GM12878 (cell line): ENCODE results near the gene KHDRBS2. TPM values are rescaled to one million over a fixed set of nuclear protein-coding genes. Genes with fewer than 3 reads are reported as not detected.

Experiments used
- ATAC-seq: fragments of 200-7000 bp; cut with Tn5 transposase; 3 replicates; pipeline ENCODE4 v1.9.1; 2020; ENCODE audit warnings: mild to moderate bottlenecking, moderate library complexity
- BruUV-seq: library from RNA; stranded (reverse); fragments of 400-500 nt; replicated peaks from 2 replicates; lab custom pipeline; 2021; lab: Mats Ljungman, UMichigan
- CTCF ChIA-PET: fragments of 300-600 bp; sonication (Branson Sonifier 250); formaldehyde crosslinking; extraction: SDS; loops from one replicate; lab custom pipeline; 2021; ENCODE audit warnings: inconsistent platforms; lab: Yijun Ruan, JAX
- POLR2A ChIA-PET: fragments of 350-600 bp; formaldehyde crosslinking; extraction: SDS; loops from one replicate; lab custom pipeline; 2021; ENCODE audit warnings: inconsistent platforms; lab: Charles Lee
- RAD21 ChIA-PET: fragments of 300-600 bp; sonication (Branson Sonifier 250); formaldehyde crosslinking; loops from one replicate; lab custom pipeline; 2023; ENCODE audit warnings: antibody characterized with exemption; ENCODE audit not compliant: unreplicated experiment; lab: Charles Lee
- SMC1A ChIA-PET: fragments of 300-600 bp; sonication (Branson Sonifier 250); formaldehyde crosslinking; loops from one replicate; lab custom pipeline; 2023; ENCODE audit not compliant: unreplicated experiment, uncharacterized antibody; lab: Charles Lee
- DNase-seq: peaks from one replicate; pipeline ENCODE4 v3.0.0-alpha.2; 2011; ENCODE audit warnings: low read depth, low spot score
- FAIRE-seq: peaks from 3 replicates; lab custom pipeline; 2011; peaks lifted over from hg19 to GRCh38; lab: Jason Lieb, UNC
- H2AFZ ChIP-seq: 2 replicates; pipeline ENCODE4 v1.6.0; 2011; ENCODE audit warnings: low read depth, low read length, control low read depth; ENCODE audit not compliant: control insufficient read depth
- H3K27ac ChIP-seq: 2 replicates; pipeline ENCODE4 v1.5.1; 2011; ENCODE audit warnings: control low read depth; ENCODE audit not compliant: control insufficient read depth, insufficient read depth
- H3K27me3 ChIP-seq, 2 experiments: replicated peaks in 1 of 2; 2 replicates each; pipeline versions ENCODE4 v1.6.0 to v1.6.1; 2011; ENCODE audit warnings: low read length in 1 of 2; ENCODE audit not compliant: control insufficient read depth in 2 of 2, insufficient read depth in 2 of 2
- H3K36me3 ChIP-seq, 2 experiments: 2 replicates each; pipeline ENCODE4 v1.5.1; 2011; ENCODE audit warnings: low read length in 1 of 2; ENCODE audit not compliant: control insufficient read depth in 2 of 2, insufficient read depth in 2 of 2
- H3K4me1 ChIP-seq: 2 replicates; pipeline ENCODE4 v1.6.1; 2011; ENCODE audit warnings: mild to moderate bottlenecking, low read length, moderate library complexity, mixed read lengths; ENCODE audit not compliant: control insufficient read depth, insufficient read depth
- H3K4me2 ChIP-seq: 2 replicates; pipeline ENCODE4 v1.6.0; 2011; ENCODE audit warnings: control low read depth; ENCODE audit not compliant: control insufficient read depth, insufficient read depth
- H3K4me3 ChIP-seq: fragments of 200-600 bp; sonication (generic); 2 replicates; pipeline ENCODE4 v1.5.1; 2016
- H3K79me2 ChIP-seq: 2 replicates; pipeline ENCODE4 v1.6.0; 2011; ENCODE audit warnings: low read length; ENCODE audit not compliant: control insufficient read depth, insufficient read depth
- H3K9ac ChIP-seq: 2 replicates; pipeline ENCODE4 v1.8.0; 2011; ENCODE audit warnings: low read length, control low read depth, mixed read lengths; ENCODE audit not compliant: control insufficient read depth, insufficient read depth
- H3K9me3 ChIP-seq: replicated peaks from 3 replicates; pipeline ENCODE4 v1.5.1; 2011; ENCODE audit warnings: mild to moderate bottlenecking, low read length; ENCODE audit not compliant: control insufficient read depth, insufficient read depth
- H4K20me1 ChIP-seq: 2 replicates; pipeline ENCODE4 v1.6.0; 2011; ENCODE audit not compliant: control insufficient read depth, insufficient read depth
- BRCA1 ChIP-seq: IDR thresholded peaks from 2 replicates; pipeline ENCODE4 v1.6.1; 2011; ENCODE audit warnings: low read depth, low read length, improper control_type of control experiment
- E2F8 ChIP-seq: fragments of 450-650 bp; IDR thresholded peaks from 2 replicates; pipeline ENCODE4 v1.6.1; 2018; ENCODE audit warnings: mild to moderate bottlenecking, low read depth, moderate library complexity; ENCODE audit not compliant: partially characterized antibody
- E4F1 ChIP-seq: fragments of 450-650 bp; IDR thresholded peaks from 2 replicates; pipeline ENCODE4 v1.6.1; 2018; ENCODE audit warnings: borderline replicate concordance, mild to moderate bottlenecking; ENCODE audit not compliant: partially characterized antibody
- ESRRA ChIP-seq: IDR thresholded peaks from 2 replicates; pipeline ENCODE4 v1.6.1; 2012; ENCODE audit warnings: mild to moderate bottlenecking, low read length, improper control_type of control experiment
- NFIC ChIP-seq: IDR thresholded peaks from 2 replicates; pipeline ENCODE4 v1.6.1; 2012; ENCODE audit warnings: low read depth, mild to moderate bottlenecking, inconsistent platforms, low read length, moderate library complexity
- NR2C2 ChIP-seq: IDR thresholded peaks from 2 replicates; pipeline ENCODE4 v1.6.1; 2011; ENCODE audit warnings: borderline replicate concordance, low read depth; ENCODE audit not compliant: control insufficient read depth, insufficient read length
- RELB ChIP-seq: fragments of 450-650 bp; IDR thresholded peaks from 2 replicates; pipeline ENCODE4 v1.6.1; 2017; ENCODE audit warnings: low read depth, mild to moderate bottlenecking, moderate library complexity
- RUNX3 ChIP-seq: IDR thresholded peaks from 2 replicates; pipeline ENCODE4 v1.6.1; 2012; ENCODE audit warnings: low read length, inconsistent platforms
- TCF12 ChIP-seq: IDR thresholded peaks from 2 replicates; pipeline ENCODE4 v1.6.1; 2011; ENCODE audit warnings: low read depth, mild to moderate bottlenecking, low read length
- WGBS: methylation state at CpG from one replicate; pipeline ENCODE4 v1.1.6; 2016; ENCODE audit warnings: low lambda C conversion rate; ENCODE audit not compliant: insufficient replicate concordance, insufficient coverage; ENCODE audit errors: missing lambda C conversion rate; 5-methylcytosine and 5-hydroxymethylcytosine counted together
- in situ Hi-C: fragments of 300-500 bp; cut with MboI; formaldehyde crosslinking; loops from 9 replicates; pipeline ENCODE4 v1.14.3; 2018; ENCODE audit warnings: mixed read lengths
- intact Hi-C: fragments of 100-400 bp; cut with micrococcal nuclease; formaldehyde crosslinking; loops from one replicate; pipeline ENCODE4 v1.14.2; 2022; ENCODE audit not compliant: unreplicated experiment
- polyA plus RNA-seq, 11 experiments: library from polyadenylated mRNA; depleted of rRNA in 4 of 11; unstranded in 6 of 11; stranded (reverse) in 5 of 11; fragments of >200 nt; fragmentation: Nextera tagmentation in 4 of 11; fragmentation: Illumina TruSeq in 1 of 11; extraction: Ambion mirVana in 4 of 11; extraction: Trizol in 1 of 11; gene quantifications; 1 replicate in 1 of 11; 2 replicates in 10 of 11; pipeline versions ENCODE4 v1.2.1 to v1.2.3, GENCODE V29; 2011 to 2016; ENCODE audit warnings: inconsistent platforms in 2 of 11, missing spikeins in 2 of 11, low read depth in 1 of 11
- total RNA-seq, 4 experiments: library from RNA; depleted of rRNA in 3 of 4; stranded (reverse); fragments of >200 nt in 3 of 4; fragmentation: Illumina TruSeq in 1 of 4; extraction: Trizol in 1 of 4; gene quantifications; 2 replicates each; pipeline versions ENCODE4 v1.2.1 to v1.2.3, GENCODE V29; 2013 to 2021

KHDRBS2 gene
- total and polyA plus RNA-seq, 10 of the 15 experiments (the other 5 are each of a cell fraction or from before 2014, with no cell fraction given) = 0.11 to 0.56 TPM; not detected in 8

GRCh38 chr6:61833176-61833755 is 452.8 kb downstream of the KHDRBS2 start:
- POLR2A ChIA-PET = no interaction called here
- intact Hi-C loops = no loop called here
- 0% methylated on average over 2 of the region's 2 CpGs for WGBS

GRCh38 chr6:61817716-61818115 is 468.3 kb downstream of the KHDRBS2 start:
- Histone ChIP-seq H3K4me2 (no peak overlapping the region), H3K9ac (no peak overlapping the region), H3K79me2 (no peaks in the 10 kb centered on the region), H2AFZ (no peak overlapping the region), H3K27ac (no peak overlapping the region), H3K27me3 (no peaks in the 10 kb centered on the region), H3K36me3 (no peaks in the 10 kb centered on the region), H3K4me1 (no peaks in the 10 kb centered on the region), H4K20me1 (no peaks in the 10 kb centered on the region), H3K9me3 (no peaks in the 10 kb centered on the region), H3K4me3 (no peak overlapping the region)
- in situ Hi-C loops = loop anchor here (25.0 kb wide), 2 partner anchors 970 to 1470 kb away; no protein-coding TSS in a partner anchor
- DNase-seq (no peak), ATAC-seq (no peak), FAIRE-seq (no peak)
- intact Hi-C loops = no loop called here
- ChIA-PET POLR2A (no interaction called here), RAD21 (no interaction called here), CTCF (no interaction called here), SMC1A (no interaction called here)
- no TSS peak for BruUV-seq
- 43% methylated on average over 2 of the region's 2 CpGs for WGBS
- TF ChIP-seq RUNX3 = no peak
- TF ChIP-seq TCF12 = no peak
- TF ChIP-seq NR2C2 = no peak
- no peak for TF ChIP-seq E4F1
- TF ChIP-seq E2F8 = no peak

More at GRCh38 chr6:61833176-61833755, 452.8 kb downstream of the KHDRBS2 start:
- H3K4me3 ChIP-seq = no peak overlapping the region
- H3K79me2 ChIP-seq = no peaks in the 10 kb centered on the region
- no TSS peak for BruUV-seq
- no peaks in the 10 kb centered on the region for H3K27me3 ChIP-seq
- H3K36me3 ChIP-seq = no peaks in the 10 kb centered on the region
- FAIRE-seq = no peak
- H3K4me1 ChIP-seq = no peaks in the 10 kb centered on the region
- SMC1A ChIA-PET = no interaction called here
- in situ Hi-C loops = no loop called here
- CTCF ChIA-PET = interaction anchor here (1.0 kb wide), 1 partner anchor 8 kb away, joined by 3 read pairs; no protein-coding TSS in a partner anchor
- H2AFZ ChIP-seq = no peak overlapping the region
- no peaks in the 10 kb centered on the region for H3K9me3 ChIP-seq
- RAD21 ChIA-PET = no interaction called here
- no peaks in the 10 kb centered on the region for H4K20me1 ChIP-seq
- H3K9ac ChIP-seq = no peak overlapping the region
- H3K4me2 ChIP-seq = no peak overlapping the region
- no peak for DNase-seq
- TF ChIP-seq RELB (no peak), BRCA1 (no peak), ESRRA (no peak), NFIC (no peak)
- TF ChIP-seq, all 136 proteins: peak for 0
- H3K27ac ChIP-seq = no peak overlapping the region
- no peak for ATAC-seq
